Mesenteric fat pad (tissue), 1 donor: ENCODE data around the gene NRTN. TPM values are rescaled to one million over a fixed set of nuclear protein-coding genes. Genes with fewer than 3 reads are reported as not detected.
"Not testable (repeated sequence)": the region's sequence is repeated elsewhere in the genome, so short reads cannot be mapped to it uniquely, and the experiment has no call there.

ENCODE experiments used
- DNase-seq: peaks from one replicate; pipeline ENCODE4 v3.0.0-alpha.2; 2020; ENCODE audit warnings: low spot score
- total RNA-seq: library from RNA; stranded (reverse); fragmentation: NEBNext Ultra II Directional; extraction: Animal tissue kit (Norgen Biotek cat#: 25700); gene quantifications from one replicate; pipeline ENCODE4 v1.2.1, GENCODE V29; 2021
- donor health status: DM: yes; HTN: yes; CAD: no.

NRTN gene
- total RNA-seq, 1 donor from 2014 or later: 0.42 TPM

GRCh38 chr19:5864725-5865486 lies 60.0 kb downstream of the NRTN start:
- no peak for DNase-seq

GRCh38 chr19:5865772-5866171 lies 60.9 kb downstream of the NRTN start:
- no peak for DNase-seq

DNA sequence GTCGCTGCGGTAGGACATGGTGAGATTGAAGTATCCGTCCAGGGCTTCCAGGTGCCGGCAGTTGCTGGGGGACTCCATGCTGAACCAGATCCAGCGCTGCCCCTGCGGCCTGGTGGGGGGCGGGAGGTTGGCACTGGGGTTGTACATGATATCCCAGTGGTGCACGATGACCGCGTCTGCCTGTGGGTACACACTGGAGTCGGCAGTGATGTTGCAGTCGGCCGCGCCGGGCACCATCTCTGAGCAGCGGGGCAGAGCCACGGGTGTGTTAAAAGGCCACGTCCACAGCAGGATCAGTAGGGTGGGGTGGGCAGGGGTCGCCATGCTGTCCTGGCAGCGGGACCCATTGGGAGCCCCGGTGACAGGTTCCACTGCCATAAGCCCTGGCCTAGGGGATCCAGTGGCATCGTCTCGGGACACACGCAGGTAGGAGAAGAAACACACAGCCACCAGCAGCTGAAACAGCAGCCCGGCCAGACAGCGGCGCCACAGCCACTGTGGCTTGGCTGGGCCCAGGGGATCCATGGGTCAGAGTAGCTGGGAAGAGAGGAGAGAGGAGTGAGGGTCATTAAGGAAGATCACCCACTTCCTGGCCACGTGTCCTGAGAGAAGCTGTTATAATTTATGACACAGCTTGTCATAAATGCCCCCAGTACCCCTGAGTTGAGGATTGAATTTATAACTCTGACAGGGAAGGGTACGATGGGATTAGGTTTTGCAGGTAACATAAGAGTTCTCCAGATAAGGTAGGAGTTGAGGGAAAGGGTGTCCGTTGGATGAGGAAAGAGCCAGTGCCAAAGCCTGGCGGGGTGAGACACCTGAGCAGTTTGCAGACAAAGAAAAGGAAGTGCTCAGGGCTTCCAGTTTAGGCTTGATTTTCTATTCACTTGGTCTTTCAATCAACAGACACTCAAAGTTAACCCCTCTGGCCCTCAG lies 62.6 kb downstream of the NRTN start:
- DNase-seq: no peak

- no peak for DNase-seq
These were observed 66.1 kb downstream of the NRTN start for GRCh38 chr19:5870986-5871394.

DNA sequence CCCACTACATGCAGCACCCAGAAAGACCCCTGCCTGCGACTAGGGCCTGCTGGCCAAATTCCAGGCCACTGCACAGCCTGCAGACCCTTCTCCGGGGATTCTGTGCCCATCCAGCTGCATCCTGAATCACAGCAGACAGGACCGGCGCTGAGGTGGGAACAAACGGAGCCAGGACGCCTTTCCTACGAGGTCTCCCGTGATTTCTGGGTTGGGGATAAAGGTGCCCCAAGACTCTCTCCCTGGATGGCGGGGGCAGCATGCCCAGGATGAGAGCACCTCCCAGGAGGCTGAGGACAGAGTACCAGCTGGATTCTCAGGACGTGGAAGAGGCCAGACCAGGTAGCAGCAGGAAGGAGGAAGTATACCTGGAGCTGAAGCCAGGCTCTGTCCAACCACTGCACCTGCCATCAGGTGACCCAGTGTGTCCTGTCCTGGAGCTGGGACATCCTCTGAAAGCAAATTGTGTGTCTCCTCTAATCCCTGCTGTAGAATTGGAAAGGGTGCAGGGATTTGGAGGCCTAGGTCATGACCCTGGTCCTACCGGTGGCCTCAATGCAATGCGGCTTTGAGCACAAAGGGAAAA lies 68.8 kb downstream of the NRTN start:
- DNase-seq: no peak

- DNase-seq: not testable (repeated sequence)
These were observed 69.6 kb downstream of the NRTN start for GRCh38 chr19:5874496-5874895.

- DNase-seq: no peak
These were observed 72.6 kb downstream of the NRTN start for GRCh38 chr19:5877427-5877826.

DNA sequence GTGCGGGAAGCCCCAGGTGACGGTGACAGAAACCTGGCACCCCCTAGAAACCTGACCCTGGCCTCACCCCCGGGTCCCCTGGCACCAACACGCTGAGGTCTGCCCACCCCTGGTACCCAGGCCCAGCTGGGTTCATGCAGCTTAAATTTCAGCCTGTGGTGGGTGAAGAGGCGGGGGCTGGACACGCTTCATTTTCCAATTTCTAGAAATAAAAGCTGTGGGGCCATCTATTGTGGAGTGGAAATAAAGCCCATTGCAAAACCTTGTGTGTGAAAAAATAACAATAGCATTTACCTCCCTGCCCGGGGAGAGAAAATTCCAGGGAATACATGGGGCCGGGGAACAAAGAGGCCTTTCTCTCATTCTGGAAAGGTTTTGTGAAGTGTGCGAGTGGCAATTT lies 73.0 kb downstream of the NRTN start:
- DNase-seq: no peak

Other genes with a start within 250 kb of the NRTN start
- gene TINCR, start 237.1 kb upstream of the NRTN start, total RNA-seq: 0.48 TPM
- gene SAFB2, start 182.3 kb upstream of the NRTN start, total RNA-seq: 64.6 TPM
- gene SAFB, start 182.0 kb upstream of the NRTN start, total RNA-seq: 69.9 TPM
- gene MICOS13, start 124.6 kb upstream of the NRTN start, total RNA-seq: 75.4 TPM
- 4.0 TPM for gene HSD11B1L, start 124.0 kb upstream of the NRTN start, total RNA-seq
- gene RPL36, start 114.8 kb upstream of the NRTN start, total RNA-seq: 564 TPM
- 63.9 TPM for gene LONP1, start 84.9 kb upstream of the NRTN start, total RNA-seq
- not detected for gene CATSPERD, start 84.4 kb upstream of the NRTN start, total RNA-seq
- 1.5 TPM for gene PRR22, start 20.3 kb upstream of the NRTN start, total RNA-seq
- 31.4 TPM for gene DUS3L, start 13.9 kb upstream of the NRTN start, total RNA-seq
- gene FUT6, start 34.6 kb downstream of the NRTN start, total RNA-seq: not detected
- not detected for gene FUT3, start 46.4 kb downstream of the NRTN start, total RNA-seq
- gene FUT5, start 65.5 kb downstream of the NRTN start, total RNA-seq: not detected
- 186 TPM for gene NDUFA11, start 98.7 kb downstream of the NRTN start, total RNA-seq
- 3.0 TPM for gene VMAC, start 99.8 kb downstream of the NRTN start, total RNA-seq
- 4.4 TPM for gene CAPS, start 109.2 kb downstream of the NRTN start, total RNA-seq
- 56.7 TPM for gene RANBP3, start 173.1 kb downstream of the NRTN start, total RNA-seq